Colonic mucosa (tissue), 4 donors: ENCODE data around the gene NEAT1. TPM values are rescaled to one million over a fixed set of nuclear protein-coding genes. Genes with fewer than 3 reads are reported as not detected.

ENCODE experiments used
- DNase-seq: peaks from one replicate; pipeline ENCODE4 v3.0.0-alpha.2; 2020
- H3K27ac ChIP-seq: fragments of 200-600 bp; one replicate; pipeline ENCODE4 v1.8.0; 2021
- H3K27me3 ChIP-seq: fragments of 200-600 bp; one replicate; pipeline ENCODE4 v1.8.0; 2021
- H3K36me3 ChIP-seq: fragments of 200-600 bp; one replicate; pipeline ENCODE4 v1.8.0; 2021
- H3K4me1 ChIP-seq: fragments of 200-600 bp; one replicate; pipeline ENCODE4 v1.8.0; 2021; ENCODE audit warnings: mild to moderate bottlenecking
- H3K4me3 ChIP-seq: fragments of 200-600 bp; one replicate; pipeline ENCODE4 v1.8.0; 2021
- H3K9ac ChIP-seq, 2 donors: one replicate each; pipeline ENCODE4 v1.7.0; 2013; ENCODE audit warnings: control low read depth in 2 of 2, low read depth in 2 of 2, low read length in 2 of 2
- H3K9me3 ChIP-seq: fragments of 200-600 bp; one replicate; pipeline ENCODE4 v1.8.0; 2021
- CTCF ChIP-seq: fragments of 200-600 bp; IDR thresholded peaks from one replicate; pipeline ENCODE4 v1.8.0; 2022; ENCODE audit warnings: antibody characterized with exemption, mild to moderate bottlenecking
- intact Hi-C: fragments of 100-400 bp; cut with DNase I; formaldehyde crosslinking; loops from one replicate; pipeline ENCODE4 v1.14.1; 2022
- total RNA-seq, 2 donors: library from RNA; stranded (reverse); fragmentation: NEBNext Ultra II Directional in 1 of 2; extraction: Animal tissue kit (Norgen Biotek cat#: 25700) in 1 of 2; gene quantifications; one replicate each; pipeline ENCODE4 v1.2.1, GENCODE V29; 2021
- donor health status: healthy.
- donor health status: DM: no; HTN: no; CAD: no.
- donor health status: DM: no; HTN: no; CAD: no.

Gene NEAT1
- total RNA-seq, 2 donors from 2014 or later = 269 to 502 TPM

- Histone ChIP-seq H3K36me3 (peaks cover 6% of the 10 kb centered on the region), H3K4me1 (peaks cover 8% of the 10 kb centered on the region), H3K9ac (peak overlapping the region in 1 of 2 donors; percentile 38), H3K9me3 (no peaks in the 10 kb centered on the region), H3K27me3 (no peaks in the 10 kb centered on the region), H3K4me3 (no peak overlapping the region), H3K27ac (no peak overlapping the region)
- intact Hi-C loops = no loop called here
- TF ChIP-seq CTCF = no peak
- no peak for DNase-seq
Observed at GRCh38 chr11:65434667-65435410, 12.2 kb downstream of the NEAT1 start.

- H3K27me3 ChIP-seq = no peaks in the 10 kb centered on the region
- no peak for TF ChIP-seq CTCF
- intact Hi-C loops = no loop called here
- H3K4me1 ChIP-seq = peaks cover 8% of the 10 kb centered on the region
- H3K9ac ChIP-seq = no peak overlapping the region
- H3K9me3 ChIP-seq = no peaks in the 10 kb centered on the region
- peaks cover 6% of the 10 kb centered on the region for H3K36me3 ChIP-seq
- H3K4me3 ChIP-seq = no peak overlapping the region
- no peak overlapping the region for H3K27ac ChIP-seq
- DNase-seq = no peak
Observed at GRCh38 chr11:65435411-65435931, 12.9 kb downstream of the NEAT1 start.

GRCh38 chr11:65435981-65436411, 13.4 kb downstream of the NEAT1 start:
- no peaks in the 10 kb centered on the region for H3K9me3 ChIP-seq
- peaks cover 10% of the 10 kb centered on the region for H3K4me1 ChIP-seq
- peak overlapping the region in 1 of 2 donors; percentile 43 for H3K9ac ChIP-seq
- TF ChIP-seq CTCF = no peak
- H3K4me3 ChIP-seq = no peak overlapping the region
- no peaks in the 10 kb centered on the region for H3K27me3 ChIP-seq
- no peak overlapping the region for H3K27ac ChIP-seq
- peaks cover 6% of the 10 kb centered on the region for H3K36me3 ChIP-seq
- DNase-seq = peak; percentile 44
- intact Hi-C loops = no loop called here

- H3K27ac ChIP-seq = no peak overlapping the region
- H3K9ac ChIP-seq = peak overlapping the region in 1 of 2 donors; percentile 43
- intact Hi-C loops = no loop called here
- peaks cover 6% of the 10 kb centered on the region for H3K36me3 ChIP-seq
- no peak overlapping the region for H3K4me3 ChIP-seq
- peaks cover 12% of the 10 kb centered on the region for H3K4me1 ChIP-seq
- peak; percentile 29 for DNase-seq
- H3K9me3 ChIP-seq = no peaks in the 10 kb centered on the region
- no peak for TF ChIP-seq CTCF
- H3K27me3 ChIP-seq = no peaks in the 10 kb centered on the region
Observed at GRCh38 chr11:65436412-65437032, 13.9 kb downstream of the NEAT1 start.

- no peak for DNase-seq
- Histone ChIP-seq H3K4me3 (no peak overlapping the region), H3K36me3 (peaks cover 6% of the 10 kb centered on the region), H3K9me3 (no peaks in the 10 kb centered on the region), H3K27ac (no peak overlapping the region), H3K27me3 (no peaks in the 10 kb centered on the region), H3K4me1 (peaks cover 6% of the 10 kb centered on the region), H3K9ac (peak overlapping the region in 1 of 2 donors; percentile 40)
- TF ChIP-seq CTCF = no peak
- intact Hi-C loops = no loop called here
Observed at GRCh38 chr11:65437436-65438227, 15.0 kb downstream of the NEAT1 start.
